Measurements from ENCODE around the gene ABLIM1. TPM values are rescaled to one million over a fixed set of nuclear protein-coding genes. Genes with fewer than 3 reads are reported as not detected.
A peak's percentile ranks its signal among the peaks of the same experiment; 100 is the strongest.

The ABLIM1 gene
- total RNA-seq, 1 experiment from 2014 or later: 1.5 TPM

- in situ Hi-C loops (cut with HindIII; ENCODE audit: low sequenced_read_pairs): no loop called here
Measured at GRCh38 chr10:114485696-114486400, 172.2 kb downstream of the ABLIM1 start.

GRCh38 chr10:114483575-114483974 lies 174.5 kb downstream of the ABLIM1 start:
- in situ Hi-C loops (cut with HindIII; ENCODE audit: low sequenced_read_pairs): no loop called here
- no peak for DNase-seq (ENCODE audit: low spot score)

More at GRCh38 chr10:114485696-114486400, 172.2 kb downstream of the ABLIM1 start:
- DNase-seq (ENCODE audit: low spot score): no peak

- in situ Hi-C loops (cut with HindIII; ENCODE audit: low sequenced_read_pairs): no loop called here
- DNase-seq (ENCODE audit: low spot score): no peak
Measured at GRCh38 chr10:114482480-114483304, 175.4 kb downstream of the ABLIM1 start.

GRCh38 chr10:114481055-114481454 lies 177.0 kb downstream of the ABLIM1 start:
- DNase-seq (ENCODE audit: low spot score): no peak
- in situ Hi-C loops (cut with HindIII; ENCODE audit: low sequenced_read_pairs): no loop called here

- DNase-seq (ENCODE audit: low spot score): no peak
- in situ Hi-C loops (cut with HindIII; ENCODE audit: low sequenced_read_pairs): no loop called here
Measured at GRCh38 chr10:114479836-114480235, 178.2 kb downstream of the ABLIM1 start.

DNA sequence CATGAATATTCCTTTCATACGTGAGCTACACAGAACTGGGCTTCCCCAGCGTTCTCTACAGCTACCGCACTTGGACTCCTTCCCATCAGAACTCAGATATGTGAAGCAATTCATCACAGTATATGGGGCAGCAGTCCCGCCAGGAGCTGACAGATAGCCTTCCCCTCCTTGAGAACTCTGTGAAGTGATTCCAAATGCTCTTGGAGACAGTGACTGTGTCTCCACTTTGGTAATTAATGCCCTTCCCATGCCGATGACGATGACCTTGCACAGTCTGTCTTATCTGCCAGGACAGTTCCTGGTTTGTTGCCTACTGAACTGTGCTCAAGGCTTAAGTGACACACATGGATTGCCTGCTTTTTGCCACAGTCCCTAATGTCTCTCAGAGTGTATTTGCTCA lies 178.8 kb downstream of the ABLIM1 start:
- in situ Hi-C loops (cut with HindIII; ENCODE audit: low sequenced_read_pairs): no loop called here
- DNase-seq (ENCODE audit: low spot score): peak; percentile 77

- no peak for DNase-seq (ENCODE audit: low spot score)
- in situ Hi-C loops (cut with HindIII; ENCODE audit: low sequenced_read_pairs): no loop called here
Measured at GRCh38 chr10:114478281-114478680, 179.8 kb downstream of the ABLIM1 start.

DNA sequence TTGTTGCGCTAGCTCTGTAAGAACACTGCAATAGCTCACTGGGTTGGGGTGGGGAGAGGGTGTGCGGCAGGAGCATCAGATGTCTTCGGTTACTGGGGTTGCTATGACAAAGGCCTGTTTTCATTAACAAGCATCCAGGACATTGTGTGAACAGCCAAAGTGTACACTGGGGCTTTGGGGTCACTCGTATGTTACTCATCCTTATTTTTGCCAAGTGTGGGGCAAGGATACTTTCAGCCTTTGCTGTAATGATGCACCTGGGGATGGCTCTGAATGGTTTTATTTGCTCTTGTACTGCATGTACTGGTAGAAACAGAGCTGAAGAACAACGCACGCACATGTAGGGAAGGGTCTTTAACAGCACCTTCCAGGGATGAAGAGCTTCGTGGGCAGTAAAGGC lies 180.8 kb downstream of the ABLIM1 start:
- DNase-seq (ENCODE audit: low spot score): no peak
- in situ Hi-C loops (cut with HindIII; ENCODE audit: low sequenced_read_pairs): no loop called here

GRCh38 chr10:114474989-114475388 lies 183.1 kb downstream of the ABLIM1 start:
- in situ Hi-C loops (cut with HindIII; ENCODE audit: low sequenced_read_pairs): no loop called here
- no peak for DNase-seq (ENCODE audit: low spot score)

- in situ Hi-C loops (cut with HindIII; ENCODE audit: low sequenced_read_pairs): no loop called here
- no peak for DNase-seq (ENCODE audit: low spot score)
Measured at GRCh38 chr10:114473776-114474175, 184.3 kb downstream of the ABLIM1 start.

DNA sequence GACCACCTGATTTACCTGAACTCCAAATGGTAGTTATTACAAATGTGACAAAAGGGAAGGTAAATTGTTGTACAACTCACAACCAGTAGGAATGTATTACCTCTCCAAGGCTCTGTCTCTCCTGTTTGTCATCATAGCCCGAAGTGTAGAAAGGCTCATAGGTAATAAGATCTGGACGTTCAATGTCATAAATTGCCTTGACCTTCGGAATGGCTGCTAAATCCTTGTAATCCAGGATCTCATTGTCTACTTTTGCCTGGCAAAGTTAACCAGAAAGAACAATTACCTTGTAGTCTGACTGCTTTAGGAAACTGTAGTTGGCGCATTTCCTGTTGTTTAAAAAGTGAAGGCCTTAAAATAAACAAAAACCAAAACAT lies 185.2 kb downstream of the ABLIM1 start:
- DNase-seq (ENCODE audit: low spot score): no peak
- in situ Hi-C loops (cut with HindIII; ENCODE audit: low sequenced_read_pairs): no loop called here

- DNase-seq (ENCODE audit: low spot score): peak; percentile 65
- in situ Hi-C loops (cut with HindIII; ENCODE audit: low sequenced_read_pairs): no loop called here
Measured at GRCh38 chr10:114471906-114472876, 185.9 kb downstream of the ABLIM1 start.

DNA sequence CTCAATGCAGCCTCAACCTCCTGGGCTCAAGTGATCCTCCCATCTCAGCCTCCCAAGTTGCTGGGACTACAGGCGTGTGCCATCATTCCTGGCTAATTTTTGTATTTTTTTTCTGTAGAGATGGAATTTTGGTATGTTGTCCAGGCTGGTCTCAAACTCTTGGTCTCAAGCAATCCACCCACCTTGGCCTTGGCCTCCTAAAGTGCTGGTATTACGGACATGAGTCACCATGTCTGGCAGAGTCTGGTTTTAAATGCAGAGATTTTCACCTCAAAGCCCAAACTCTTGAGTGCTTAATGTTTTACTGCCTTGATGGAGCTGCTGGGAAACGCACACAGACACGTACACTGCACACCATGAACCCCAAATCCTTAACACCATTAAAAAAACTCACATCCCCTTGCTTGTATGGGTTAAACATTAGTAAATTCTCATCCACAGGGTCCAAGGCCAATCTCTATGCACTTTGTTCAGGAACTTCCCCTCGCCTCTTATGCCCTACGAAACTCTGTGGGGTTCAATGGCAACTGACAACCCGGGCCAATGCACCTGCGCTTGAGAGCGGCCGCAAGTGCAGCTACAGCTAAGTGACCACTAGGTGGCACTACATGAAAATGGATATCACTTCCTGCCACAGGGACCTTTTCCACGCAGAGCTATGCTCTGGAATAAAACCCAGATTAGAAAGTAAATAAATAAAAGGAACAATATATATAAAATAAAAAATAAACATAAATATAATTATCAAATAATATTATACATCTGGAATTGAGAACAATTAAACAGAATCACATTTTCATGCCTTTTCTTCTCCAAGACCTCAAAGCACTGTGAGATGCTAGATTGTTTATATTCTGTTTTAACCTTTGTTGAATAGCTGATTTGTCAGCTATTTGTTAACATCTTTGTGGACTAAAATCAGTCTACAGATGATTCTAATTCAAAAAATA lies 186.8 kb downstream of the ABLIM1 start:
- in situ Hi-C loops (cut with HindIII; ENCODE audit: low sequenced_read_pairs): no loop called here
- peak; percentile 90 for DNase-seq (ENCODE audit: low spot score)

DNA sequence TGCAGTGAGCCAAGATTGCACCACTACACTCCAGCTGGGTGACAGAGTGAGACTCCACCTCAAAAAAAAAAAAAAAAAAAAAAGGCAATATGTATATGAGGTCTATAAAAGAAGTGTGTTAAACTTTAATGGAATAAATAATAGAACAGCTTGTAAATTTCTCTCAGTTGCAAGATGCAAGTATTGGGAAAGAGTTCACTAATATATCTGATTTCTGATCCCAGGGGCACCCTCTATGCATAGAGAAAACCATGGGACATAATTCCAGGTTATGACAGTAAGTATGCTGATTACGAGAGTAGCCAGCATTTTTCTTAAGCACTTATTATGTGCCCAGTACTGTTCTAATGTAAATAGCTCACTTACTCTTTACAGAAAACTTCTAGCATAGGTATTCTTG lies 187.7 kb downstream of the ABLIM1 start:
- in situ Hi-C loops (cut with HindIII; ENCODE audit: low sequenced_read_pairs): no loop called here
- no peak for DNase-seq (ENCODE audit: low spot score)

- DNase-seq (ENCODE audit: low spot score): no peak
- in situ Hi-C loops (cut with HindIII; ENCODE audit: low sequenced_read_pairs): no loop called here
Measured at GRCh38 chr10:114458955-114459354, 199.1 kb downstream of the ABLIM1 start.

DNA sequence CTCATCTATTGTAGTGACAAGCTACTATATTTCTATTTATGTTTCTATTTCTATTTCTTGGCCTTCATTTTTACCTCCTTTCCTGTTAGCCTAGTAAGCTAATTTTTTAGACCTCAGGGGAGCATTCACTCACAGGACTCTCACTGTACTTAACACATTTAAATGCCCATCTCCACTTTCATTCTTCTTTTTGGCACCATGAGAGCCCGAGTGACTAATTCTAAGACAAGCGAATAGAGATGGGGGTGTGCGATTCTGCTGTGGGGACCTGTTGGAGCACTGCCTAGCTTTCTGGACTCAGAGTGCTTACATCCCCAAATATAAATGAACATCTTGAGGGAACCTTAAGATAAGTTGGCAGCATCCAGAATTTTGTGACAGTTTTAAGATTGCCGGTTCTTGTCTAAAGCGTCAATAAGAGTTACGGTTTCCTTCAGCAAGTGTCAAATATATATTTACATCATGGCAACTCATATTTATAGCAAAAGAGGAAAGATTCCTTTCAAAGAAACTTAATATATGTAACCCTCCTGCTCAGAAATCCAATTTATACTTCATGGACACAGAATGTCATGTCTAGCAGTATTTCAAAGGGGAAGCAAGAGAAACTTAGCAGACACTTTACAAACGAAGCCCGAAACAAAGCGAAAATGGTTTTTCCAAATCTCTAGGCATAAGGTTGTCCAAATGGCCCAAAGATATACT lies 199.7 kb downstream of the ABLIM1 start:
- DNase-seq (ENCODE audit: low spot score): no peak
- in situ Hi-C loops (cut with HindIII; ENCODE audit: low sequenced_read_pairs): no loop called here

- DNase-seq (ENCODE audit: low spot score): no peak
- in situ Hi-C loops (cut with HindIII; ENCODE audit: low sequenced_read_pairs): no loop called here
Measured at GRCh38 chr10:114453576-114453975, 204.5 kb downstream of the ABLIM1 start.

DNA sequence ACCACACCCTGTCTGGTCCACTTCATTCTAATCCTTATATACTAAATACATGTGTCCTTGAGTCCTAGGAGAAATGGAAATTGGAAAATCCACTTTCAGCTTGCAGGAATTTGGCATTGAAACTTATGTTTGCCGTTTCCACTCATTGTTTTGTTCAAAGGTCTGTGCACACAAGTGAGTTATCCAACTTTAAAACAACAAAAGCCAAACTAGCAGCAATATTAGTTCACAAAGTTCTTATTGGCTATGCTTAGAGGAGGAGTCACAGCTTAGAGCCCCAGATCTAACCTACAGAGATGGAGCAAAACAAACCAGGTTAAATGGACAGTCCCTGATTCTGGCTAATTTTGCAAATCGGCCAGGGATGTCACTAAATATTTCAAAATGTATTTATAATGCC lies 209.2 kb downstream of the ABLIM1 start:
- in situ Hi-C loops (cut with HindIII; ENCODE audit: low sequenced_read_pairs): no loop called here
- DNase-seq (ENCODE audit: low spot score): no peak
